Activated CD8-positive, alpha-beta memory T cell treated with anti-CD3 and anti-CD28 coated beads, Interleukin-2, amount 50 U/mL, for 24 hours (primary cell): ENCODE results near the gene RAD51B.
A peak's percentile ranks its signal among the peaks of the same experiment; 100 is the strongest.

Source experiments
- DNase-seq: peaks from one replicate; pipeline ENCODE4 v3.0.0-alpha.2; 2020; ENCODE audit errors: extremely low read depth

The RAD51B gene

DNA sequence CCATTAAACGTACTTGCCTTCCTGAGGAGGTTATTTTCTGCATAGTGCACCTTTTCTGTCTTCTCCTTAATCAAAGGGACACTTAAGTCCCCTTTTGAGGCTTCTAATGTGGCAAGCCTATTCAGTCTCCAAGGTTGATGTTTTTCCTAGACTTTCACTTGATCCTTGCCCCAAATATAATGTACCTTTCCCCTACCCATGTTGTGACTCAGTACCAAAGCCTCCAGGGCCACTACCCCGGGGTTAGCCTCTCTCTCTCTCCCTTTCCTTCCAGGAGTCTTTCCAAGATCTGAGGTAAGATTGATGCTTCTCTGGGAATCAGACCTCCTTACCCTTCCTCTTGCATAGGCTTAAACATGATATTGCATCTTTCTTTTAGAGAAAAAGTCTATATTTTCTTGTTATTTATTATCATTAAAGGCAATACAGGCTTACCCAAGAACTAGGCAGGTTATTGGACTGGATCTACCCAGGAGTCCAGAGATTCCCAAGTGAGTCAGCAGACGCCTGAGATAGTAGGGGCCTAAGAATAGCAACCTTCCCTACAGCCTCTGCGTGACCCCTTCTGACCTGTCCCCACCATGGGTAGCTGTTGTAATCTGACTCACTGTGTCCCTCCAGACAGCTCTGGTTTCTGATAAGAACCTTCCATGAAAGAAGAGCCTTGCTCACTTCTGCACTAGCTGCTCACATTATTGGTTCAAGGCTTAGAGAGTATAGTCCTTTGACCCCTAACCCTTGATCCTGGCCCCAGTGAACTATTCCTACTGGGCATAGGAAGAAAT, 800.4 kb downstream of the RAD51B start:
- no peak for DNase-seq

DNA sequence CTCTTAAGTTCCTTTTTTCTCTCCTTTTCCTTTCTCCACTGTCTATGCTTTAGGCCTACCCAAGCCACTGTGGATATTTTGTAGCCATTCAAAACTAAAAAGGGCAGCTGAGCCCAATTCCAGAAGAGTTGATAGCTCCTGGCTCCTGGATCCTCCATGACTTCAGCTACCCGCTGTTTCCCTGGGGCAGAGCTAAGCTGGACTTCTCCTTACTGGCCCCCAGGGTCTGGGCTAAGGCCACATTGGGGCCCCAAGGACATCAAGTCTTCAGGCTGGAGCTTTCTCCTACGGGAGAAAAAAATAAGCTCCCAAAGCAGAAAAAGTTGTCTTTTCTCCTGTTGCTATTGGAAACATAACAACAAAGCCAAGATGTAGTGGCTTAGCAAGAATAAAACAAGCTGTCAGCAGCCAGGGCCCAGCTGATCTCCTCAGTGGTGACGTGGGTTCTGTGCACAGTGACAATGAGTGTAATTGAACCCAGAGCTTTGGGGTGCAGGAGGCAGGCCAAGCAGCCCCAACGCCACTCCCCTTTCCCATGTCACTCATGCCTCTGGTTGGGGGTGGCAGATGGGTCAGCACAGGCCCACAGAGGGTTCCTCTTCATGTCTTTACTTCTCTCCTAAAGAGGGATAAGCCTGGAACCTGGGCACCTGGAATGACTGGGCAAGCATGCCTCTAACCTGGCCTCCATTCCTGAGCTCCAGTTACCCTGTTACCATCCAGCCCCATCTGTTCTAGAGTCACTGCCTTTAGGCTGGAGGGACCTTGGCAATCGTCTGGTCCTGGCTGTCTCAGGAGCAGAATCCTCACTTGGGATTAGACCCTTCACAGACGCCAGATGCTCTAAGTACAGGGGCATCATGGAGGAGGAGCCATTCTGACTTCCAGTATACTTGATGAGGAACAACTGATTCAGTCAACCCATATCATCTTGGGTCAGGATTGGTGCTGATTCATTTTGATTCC, 802.1 kb downstream of the RAD51B start:
- DNase-seq = no peak

DNA sequence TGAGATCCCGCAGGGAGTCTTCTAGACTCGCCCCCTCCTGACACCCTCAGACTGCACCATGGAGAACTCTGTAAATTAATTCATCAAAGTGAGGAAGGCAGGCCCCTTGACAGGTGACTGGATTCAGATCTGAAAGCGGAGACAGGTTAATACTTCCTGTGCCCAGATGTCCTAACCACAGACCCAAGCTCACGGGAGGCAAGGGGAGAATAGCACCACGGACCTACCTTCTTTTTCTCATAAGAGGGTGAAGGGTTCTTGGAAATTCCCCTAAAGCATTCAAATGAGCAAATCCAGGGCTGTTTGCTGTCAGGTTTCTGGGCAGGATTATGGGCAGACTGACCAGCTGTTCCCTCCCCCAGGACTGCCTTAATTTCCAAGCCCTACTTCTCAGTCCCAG, 803.3 kb downstream of the RAD51B start:
- no peak for DNase-seq

DNA sequence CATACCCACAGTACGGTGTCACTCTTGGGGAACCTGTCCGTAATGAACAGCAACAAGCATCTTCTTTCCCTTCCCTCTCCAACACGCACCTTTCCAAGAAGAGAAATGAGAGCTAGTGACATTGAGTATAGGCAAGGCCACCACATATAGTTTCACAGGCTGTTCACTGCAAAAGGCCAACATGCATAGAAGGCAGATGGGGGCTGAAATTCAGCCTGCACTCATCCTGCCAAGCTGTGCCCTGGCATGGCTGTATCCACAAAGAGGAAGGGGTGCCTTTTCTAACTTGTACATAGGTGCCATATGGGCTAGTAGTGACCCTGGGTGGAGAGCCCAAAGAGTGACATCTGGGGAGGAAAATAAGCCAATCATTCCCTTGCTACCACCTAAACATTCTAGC, 803.7 kb downstream of the RAD51B start:
- no peak for DNase-seq

DNA sequence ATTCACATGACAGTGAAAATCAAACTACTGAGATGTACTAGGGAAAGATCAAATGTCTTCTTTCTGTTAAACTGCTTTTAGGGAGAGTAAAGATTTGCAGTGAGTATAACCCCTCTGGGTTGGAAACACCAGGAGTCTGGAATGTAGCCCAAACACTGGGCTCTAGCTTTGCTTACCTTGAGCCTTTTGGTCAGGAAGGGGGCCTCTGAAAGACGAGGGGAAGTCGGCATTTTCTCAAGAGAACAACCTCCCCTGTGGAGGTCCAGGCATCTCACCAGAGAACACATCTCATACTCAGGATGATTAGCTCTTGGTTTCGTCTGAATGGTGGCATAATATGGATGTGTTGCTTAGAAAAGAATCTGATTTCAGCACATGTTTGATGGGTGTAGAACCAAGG, 804.2 kb downstream of the RAD51B start:
- DNase-seq = no peak

DNA sequence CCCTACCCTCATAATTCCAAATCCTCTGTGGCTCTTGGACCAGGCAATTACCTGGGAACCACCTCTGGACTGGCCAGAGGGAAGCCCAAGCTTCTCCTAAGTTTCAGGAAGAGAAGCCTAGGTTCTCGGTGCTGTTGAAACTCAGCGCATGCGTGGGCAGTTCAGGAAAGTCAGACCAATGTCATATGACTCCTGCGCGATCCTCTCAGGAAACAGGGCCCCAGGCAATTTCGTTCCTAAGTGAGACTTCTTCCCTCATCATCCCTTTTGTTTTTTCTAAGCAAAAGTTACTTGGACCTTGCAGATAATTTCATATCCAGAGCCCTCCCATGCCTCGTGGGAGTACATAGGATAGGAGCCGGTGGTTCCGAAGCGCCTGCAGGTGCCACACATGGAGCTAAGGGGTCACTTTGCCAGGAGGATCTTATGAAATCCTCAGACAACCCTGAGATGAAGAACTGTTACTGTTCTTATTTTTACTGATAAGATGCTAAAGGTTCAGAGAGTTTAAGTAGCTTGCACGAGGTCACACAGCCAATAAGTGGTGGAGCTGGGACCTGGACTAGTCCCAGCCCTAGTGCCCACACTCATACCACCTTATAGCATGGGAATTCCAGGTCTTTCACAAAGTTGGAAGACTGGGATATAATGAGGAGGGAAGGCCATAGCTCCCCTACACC, 805.1 kb downstream of the RAD51B start:
- DNase-seq = no peak

DNA sequence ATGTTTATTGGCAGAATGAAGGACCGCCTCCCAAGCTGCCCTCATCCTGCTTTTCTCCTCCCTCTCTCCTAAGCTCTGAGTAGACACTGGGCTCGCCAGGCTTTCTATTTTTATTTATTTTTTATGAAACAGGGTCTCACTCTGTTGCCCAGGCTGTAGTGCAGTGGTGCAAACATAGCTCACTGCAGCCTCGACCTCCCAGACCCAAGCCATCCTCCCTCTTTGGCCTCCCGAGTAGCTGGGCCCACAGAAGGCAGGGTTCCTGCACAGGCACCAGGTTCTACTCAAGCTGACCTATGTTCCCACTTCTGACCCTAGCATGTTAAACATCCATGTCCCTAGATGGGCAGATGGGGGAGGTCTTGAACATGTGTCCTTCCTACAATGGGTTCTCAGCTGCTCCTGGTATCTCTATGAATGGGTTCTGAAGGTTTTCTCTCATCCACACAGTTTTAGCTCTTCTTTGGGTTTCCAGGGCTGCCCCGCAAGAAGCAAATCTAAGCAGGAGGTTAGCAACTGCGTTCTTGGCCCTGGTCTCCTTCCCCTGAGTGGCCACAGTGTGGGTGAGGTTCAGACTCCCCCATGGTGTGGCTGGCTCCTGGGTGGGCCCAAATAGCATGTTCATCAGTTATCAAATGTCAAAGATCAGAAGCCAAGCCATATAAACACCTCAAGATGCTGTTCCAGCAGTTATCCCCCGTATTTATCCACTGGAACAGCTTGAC, 805.9 kb downstream of the RAD51B start:
- DNase-seq = no peak

DNA sequence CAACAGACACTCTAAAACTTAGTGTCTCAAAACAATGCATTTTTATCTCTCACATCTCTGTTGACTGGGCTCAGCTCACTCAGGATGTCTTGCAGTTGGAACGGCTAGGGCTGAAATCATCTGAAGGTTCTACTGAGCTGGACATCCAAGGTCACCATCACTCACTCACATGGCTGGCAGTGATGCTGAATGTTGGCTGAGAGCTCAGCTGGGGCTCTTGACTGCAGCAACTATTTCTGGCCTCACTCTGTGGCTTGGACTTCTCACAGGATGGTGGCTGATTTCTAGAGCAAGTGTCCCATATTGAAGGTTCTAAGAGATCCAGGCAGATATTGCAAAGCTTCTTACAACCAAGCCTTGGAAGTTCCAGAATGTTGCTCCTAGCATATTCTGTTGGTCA, 806.8 kb downstream of the RAD51B start:
- no peak for DNase-seq

DNA sequence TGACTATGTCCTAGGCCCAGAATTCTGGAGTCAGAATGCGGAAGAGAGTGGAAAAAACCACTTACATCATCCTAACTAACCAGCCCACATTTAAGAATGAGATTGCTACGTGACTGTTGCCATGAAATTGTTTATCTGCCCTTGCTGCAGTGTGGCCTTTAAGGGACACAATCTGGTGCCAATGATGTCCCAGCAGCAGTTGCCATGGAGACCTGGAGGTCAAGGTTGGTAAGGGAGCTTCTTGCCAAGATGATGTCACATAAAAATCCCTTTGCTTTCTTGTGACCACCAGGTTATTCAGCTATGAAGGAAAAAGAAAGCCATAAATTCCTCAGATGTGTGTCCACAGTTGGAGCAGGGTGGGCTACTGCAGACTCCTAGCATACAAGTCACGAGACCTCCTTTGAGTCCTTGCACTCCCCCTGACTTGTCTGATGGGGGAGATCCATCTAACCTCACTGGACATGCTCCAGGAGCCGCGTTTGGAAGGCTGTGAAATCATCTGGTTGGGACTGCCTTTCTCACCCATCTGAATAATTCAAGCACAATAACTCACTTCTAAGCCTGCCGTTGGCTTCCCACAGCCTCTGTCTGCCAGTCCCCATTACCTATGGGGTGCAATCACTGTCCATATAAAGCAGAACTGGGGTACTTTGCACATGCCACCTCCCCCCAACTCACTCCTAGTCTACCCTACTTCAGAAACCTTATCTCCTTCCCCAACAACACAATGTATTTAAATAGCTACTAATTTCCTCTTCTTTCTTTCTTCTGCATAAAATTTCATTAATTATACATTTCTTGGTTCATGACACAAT, 807.7 kb downstream of the RAD51B start:
- DNase-seq = no peak

DNA sequence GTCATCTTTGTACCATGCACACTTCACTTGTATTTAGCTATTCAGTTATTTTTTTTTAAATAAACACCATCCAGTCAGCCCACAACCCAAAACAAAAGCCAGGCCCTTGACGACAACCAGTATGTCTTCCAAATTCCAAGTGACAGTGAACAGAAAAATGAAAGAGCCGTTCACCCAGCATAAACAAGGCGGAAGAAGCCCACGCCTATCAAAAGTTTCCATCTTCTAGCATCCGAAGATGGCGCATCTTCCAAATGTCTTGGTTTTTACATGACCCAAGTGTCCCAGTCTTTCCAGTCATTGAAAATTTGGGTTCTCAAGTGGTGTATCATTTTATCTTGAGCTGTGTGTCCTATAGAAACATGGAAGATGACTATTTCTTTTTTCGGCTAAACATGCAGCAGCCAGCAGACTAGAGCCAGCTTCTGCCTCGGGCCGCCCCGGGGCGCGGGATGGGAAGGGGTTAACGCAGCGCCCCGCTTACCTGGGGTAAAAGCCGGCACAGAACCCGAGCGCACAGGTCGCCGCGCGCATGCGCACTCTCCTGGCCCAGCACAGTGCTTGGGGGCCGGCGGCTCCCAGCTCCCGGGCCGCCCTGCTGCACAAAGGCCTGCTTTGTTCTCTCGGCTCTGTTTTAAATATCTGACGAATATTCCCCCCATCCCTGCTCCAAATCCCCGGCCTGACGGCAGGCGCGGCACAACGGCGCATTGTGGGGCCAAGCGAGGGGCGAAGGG, 808.5 kb downstream of the RAD51B start:
- peak; percentile 17 for DNase-seq

DNA sequence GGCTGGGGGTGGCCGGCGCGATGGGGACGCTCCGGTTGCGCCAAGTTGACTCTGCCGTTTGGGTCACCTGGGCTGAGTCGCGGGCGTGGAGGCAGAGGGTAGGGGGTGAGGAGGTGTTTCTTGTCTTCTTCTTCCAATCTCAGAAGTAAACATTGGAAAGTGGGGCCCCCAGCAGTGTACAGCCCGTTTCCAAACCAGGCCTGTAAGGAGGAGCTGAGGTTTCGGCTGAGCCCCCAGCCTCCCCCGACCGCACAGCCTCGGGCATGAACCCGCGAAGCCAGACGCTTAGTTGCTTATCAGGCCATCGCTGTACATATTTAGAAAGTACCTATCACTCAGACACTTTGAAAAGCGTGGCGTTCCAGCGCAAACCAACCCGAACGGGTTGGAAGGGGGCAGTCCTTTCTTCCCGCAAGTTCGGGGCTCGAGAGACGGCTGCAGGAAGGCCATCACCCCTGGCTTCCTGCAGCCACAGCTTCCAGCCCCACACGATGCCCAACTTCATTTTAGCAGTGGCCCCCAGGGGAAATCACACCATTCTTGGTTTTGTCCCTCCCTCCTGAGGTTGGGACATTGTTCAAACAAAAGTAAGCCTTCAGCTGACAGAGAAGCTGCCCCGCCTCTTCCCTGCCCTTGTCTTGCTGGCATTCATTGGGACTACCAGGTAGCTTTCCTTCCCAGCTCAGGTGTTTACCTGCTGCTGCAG, 809.2 kb downstream of the RAD51B start:
- DNase-seq = no peak

DNA sequence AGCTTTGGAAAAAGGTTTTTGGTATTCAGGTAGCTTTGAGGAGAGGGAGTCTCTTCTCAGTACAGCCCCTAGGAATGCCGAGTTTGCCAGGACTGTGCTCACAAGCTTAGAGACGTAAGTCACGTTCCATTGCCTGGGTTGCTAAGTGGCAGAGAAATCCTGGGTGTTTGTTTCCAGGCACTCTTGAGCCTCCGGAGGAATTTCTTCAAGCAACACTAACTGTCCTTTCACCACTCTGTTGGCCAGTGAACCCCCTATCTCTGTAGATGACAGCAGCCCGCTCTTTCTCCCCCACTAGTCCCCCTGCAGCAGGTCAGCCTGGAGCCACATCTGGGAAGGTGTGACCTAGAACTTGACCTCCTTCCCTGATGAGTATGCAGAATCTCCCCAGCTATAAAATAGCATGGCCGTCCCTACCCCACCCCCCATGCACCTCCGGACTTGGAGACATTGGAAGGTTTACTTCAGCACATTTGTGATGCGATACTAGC, 810.5 kb downstream of the RAD51B start:
- no peak for DNase-seq

DNA sequence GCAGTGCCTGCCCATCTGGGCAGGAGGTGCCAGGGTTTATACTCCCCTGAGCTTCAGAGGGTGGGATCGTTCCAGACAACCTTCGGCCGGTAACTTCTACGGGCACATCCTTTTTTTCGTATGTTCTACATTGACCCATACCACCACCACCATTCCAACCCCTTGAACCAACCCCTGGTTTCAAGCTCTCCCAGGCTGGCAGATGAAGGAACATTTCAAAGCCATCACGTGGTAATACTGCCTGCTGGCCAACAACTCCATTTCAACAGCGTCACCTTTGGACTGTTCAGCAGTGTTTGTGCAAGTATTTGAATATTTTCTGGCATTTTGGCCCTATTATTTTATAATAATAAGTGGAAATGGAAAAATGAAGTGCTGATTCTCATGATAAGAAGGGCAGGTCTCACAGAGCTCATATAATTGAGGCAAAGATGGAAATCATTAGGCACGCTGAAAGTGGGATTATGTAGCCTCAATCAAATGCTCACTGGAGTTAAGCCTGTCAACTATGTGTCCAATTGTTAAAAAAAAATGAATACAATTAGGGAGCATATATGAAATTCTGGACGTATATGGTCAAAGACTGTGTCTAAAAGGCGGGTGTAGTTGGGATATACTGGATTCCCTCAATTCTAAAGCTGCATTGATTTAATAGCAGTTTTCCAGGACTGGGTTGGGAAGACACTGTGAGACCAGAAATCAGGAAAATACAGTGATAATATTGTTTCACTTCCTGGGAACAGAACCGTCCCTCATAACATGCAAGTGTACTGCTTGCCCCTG, 811.2 kb downstream of the RAD51B start:
- DNase-seq = no peak

DNA sequence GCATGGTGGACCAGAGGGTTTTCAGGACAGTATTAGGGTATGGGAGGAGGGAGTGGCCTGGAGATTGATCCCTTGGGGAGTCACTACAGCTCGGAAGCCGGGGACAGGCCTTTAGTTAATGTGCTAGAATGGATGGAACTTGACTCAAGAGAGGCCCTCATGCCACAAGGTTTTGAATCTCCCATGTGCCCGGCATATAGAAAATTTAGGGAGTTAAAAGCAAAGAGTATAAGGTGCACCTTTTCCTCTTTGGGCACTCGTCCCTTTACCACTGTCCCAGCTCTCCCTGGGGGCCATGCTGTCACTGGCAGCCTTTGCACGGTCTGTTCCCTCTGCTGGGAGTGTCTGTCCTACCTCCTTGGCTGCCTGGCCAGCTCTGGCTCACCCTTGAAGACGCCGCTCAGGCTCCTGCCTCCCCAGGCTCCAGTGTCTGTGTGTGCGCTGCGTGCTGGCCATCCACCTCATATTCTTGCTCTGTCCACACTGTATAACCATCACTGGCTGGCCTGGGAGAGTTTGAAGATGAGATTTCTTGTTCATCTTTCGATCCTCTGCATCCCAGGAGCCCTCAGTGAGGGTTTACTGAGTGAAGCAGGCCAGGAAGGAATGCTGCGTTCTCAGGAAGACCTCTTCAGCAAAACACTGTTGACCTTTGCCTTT, 811.9 kb downstream of the RAD51B start:
- no peak for DNase-seq

DNA sequence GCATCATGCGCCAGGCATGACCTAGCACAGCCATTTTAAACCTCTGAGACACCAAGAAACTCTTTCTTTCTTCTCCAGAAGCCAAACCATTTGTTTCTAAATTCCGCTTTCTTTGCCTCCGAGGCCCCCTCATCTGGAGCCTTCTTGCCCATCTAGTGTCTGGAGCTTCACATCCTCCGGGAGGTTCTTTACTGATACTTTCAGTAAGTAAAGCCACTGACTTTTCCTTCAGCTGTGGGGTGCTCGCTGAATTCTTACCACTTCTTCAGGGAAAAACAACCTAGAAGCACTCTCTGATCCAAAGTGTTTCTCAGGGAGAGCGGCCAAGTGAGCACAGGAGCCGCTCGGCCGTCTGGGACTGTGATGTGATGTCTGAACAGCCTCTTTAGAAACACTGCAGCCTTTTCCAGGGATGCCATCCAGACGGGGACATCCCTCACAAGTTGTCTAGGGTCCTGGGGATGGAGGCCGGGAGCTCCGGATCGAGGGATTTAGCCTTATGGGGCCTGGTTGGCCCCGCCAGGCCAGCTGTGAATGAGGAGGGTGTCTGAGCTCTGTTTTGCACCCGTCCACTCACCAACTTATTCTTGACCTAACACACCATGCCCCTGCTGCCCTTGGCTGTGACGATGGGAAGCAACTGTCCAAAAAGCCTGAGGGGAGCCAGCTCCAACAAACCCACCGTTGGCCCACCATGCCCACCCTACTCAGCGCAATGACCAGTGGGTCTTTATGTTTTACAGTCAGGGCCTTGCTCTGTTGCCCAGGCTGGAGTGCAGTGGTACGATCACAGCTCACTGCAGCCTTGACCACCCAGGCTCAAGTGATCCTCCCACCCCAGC, 812.7 kb downstream of the RAD51B start:
- no peak for DNase-seq

DNA sequence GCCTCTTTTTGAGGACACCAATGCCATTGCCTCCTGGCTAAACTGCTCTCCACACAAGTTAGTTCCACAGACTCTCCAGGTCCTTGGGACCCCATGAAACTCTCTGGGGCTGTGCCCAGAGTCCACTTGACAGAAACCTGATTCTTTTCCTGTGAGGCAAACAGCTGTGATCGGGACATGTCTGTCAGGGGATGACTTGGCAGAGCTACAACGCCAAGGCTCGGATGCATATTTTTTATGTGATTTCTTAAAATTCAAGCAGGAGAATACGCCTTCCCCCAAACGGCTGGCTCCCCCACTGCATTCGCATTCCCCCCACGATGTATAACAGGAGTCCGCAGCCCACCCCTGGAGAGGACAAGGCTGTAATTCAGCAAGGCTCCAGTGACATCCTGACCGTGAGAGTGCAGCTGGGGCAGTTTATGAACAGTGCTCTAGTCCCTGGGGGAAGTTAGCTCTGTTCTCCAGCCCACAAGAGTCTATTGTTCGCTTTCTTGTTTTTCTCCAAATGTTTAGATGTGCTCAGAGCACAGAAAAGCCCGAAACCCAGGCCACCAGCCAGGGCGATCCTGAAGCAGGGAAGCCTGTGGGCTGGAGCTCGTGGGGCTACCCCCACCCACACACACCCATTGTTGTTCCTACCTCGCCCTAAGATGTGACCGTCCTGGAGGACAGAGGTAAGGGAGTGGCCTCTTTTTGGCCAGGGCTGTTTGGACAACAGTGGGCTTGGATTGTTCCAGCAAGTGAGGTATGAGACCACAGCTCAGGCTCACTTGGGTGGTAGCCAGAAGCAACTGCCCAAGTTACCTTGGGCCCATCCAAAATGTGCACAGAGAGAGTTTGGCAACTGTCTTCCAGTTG, 813.8 kb downstream of the RAD51B start:
- DNase-seq = no peak
